DND-41 (cell line): ENCODE measurements around the gene ADIPOR1.

Source experiments
- ATAC-seq: fragments of 200-7000 bp; cut with Tn5 transposase; 3 replicates; pipeline ENCODE4 v1.9.1; 2021; ENCODE audit warnings: low read depth; ENCODE audit not compliant: insufficient read depth
- DNase-seq: peaks from one replicate; pipeline ENCODE4 v3.0.0-alpha.2; 2020
- H2AFZ ChIP-seq: 2 replicates; pipeline ENCODE4 v1.6.0; 2012; ENCODE audit warnings: low read depth, low read length
- H3K27ac ChIP-seq: 2 replicates; pipeline ENCODE4 v1.5.1; 2012; ENCODE audit warnings: low read length, inconsistent platforms
- H3K27me3 ChIP-seq: fragments of 200-600 bp; sonication (generic); 2 replicates; pipeline ENCODE4 v1.6.0; 2012; ENCODE audit warnings: low read length, mild to moderate bottlenecking, inconsistent platforms; ENCODE audit not compliant: insufficient read depth, poor library complexity
- H3K36me3 ChIP-seq: 2 replicates; pipeline ENCODE4 v1.5.1; 2012; ENCODE audit warnings: low read length, inconsistent platforms; ENCODE audit not compliant: insufficient read depth
- H3K4me1 ChIP-seq: 2 replicates; pipeline ENCODE4 v1.5.1; 2012; ENCODE audit warnings: mild to moderate bottlenecking, low read length; ENCODE audit not compliant: insufficient read depth
- H3K4me2 ChIP-seq: 2 replicates; pipeline ENCODE4 v1.6.0; 2012; ENCODE audit warnings: mild to moderate bottlenecking, moderate library complexity, low read length, inconsistent platforms; ENCODE audit not compliant: insufficient read depth
- H3K4me3 ChIP-seq, 2 experiments: fragments of 200-600 bp in 1 of 2; shearing (Covaris generic) in 1 of 2; 2 replicates each; pipeline ENCODE4 v1.5.1; 2012 to 2016; ENCODE audit warnings: inconsistent platforms in 2 of 2, low read length in 2 of 2, mild to moderate bottlenecking in 2 of 2, low read depth in 1 of 2, moderate library complexity in 1 of 2
- H3K79me2 ChIP-seq: 2 replicates; pipeline ENCODE4 v1.6.0; 2012; ENCODE audit warnings: low read length, inconsistent platforms; ENCODE audit not compliant: insufficient read depth
- H3K9ac ChIP-seq: 2 replicates; pipeline ENCODE4 v1.6.0; 2012; ENCODE audit warnings: low read depth, mild to moderate bottlenecking, inconsistent platforms, low read length, moderate library complexity
- H3K9me3 ChIP-seq: 2 replicates; pipeline ENCODE4 v1.5.1; 2012; ENCODE audit warnings: low read length, moderate library complexity, mild to moderate bottlenecking, inconsistent platforms; ENCODE audit not compliant: insufficient read depth, severe bottlenecking
- H4K20me1 ChIP-seq: 2 replicates; pipeline ENCODE4 v1.6.0; 2012; ENCODE audit warnings: low read length; ENCODE audit not compliant: insufficient read depth
- EZH2 ChIP-seq: IDR thresholded peaks from 3 replicates; pipeline ENCODE4 v1.6.1; 2012; ENCODE audit warnings: borderline replicate concordance, low read depth, mild to moderate bottlenecking, moderate library complexity, low read length, inconsistent platforms; ENCODE audit not compliant: severe bottlenecking
- TF ChIP-seq, protein P1 (sequence below): IDR thresholded peaks from 2 replicates; pipeline ENCODE4 v1.5.1; 2012; ENCODE audit warnings: borderline replicate concordance, low read length, moderate library complexity, mild to moderate bottlenecking; ENCODE audit not compliant: poor library complexity, severe bottlenecking; ENCODE audit errors: extremely low read depth

The ADIPOR1 gene

DNA sequence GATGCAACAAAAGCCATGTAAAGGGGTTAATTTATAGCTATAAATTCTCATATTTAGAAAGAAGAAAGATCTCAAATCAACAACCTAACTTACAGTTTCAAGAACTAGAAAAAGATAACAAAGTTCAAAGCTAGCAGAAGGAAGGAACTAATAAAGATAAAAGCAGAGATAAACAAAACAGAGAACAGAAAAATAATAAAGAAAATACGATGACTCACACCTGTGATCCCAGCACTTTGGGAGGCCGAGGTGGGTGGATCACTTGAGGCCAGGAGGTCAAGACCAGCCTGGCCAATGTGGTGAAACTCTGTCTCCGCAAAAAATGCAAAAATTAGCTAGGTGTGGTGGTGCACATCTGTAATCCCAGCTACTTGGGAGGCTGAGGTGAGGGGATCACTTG lies 36.6 kb upstream of the ADIPOR1 start:
- Histone ChIP-seq H3K4me3 (no peak overlapping the region), H3K4me2 (no peak overlapping the region), H3K79me2 (no peaks in the 10 kb centered on the region), H3K27me3 (peaks cover 7% of the 10 kb centered on the region), H3K9ac (no peak overlapping the region), H3K27ac (no peak overlapping the region), H3K4me1 (peaks cover 11% of the 10 kb centered on the region), H4K20me1 (no peaks in the 10 kb centered on the region), H3K36me3 (no peaks in the 10 kb centered on the region), H3K9me3 (no peaks in the 10 kb centered on the region), H2AFZ (no peak overlapping the region)
- DNase-seq (no peak), ATAC-seq (no peak)
- no peak for TF ChIP-seq EZH2
- TF ChIP-seq, protein P1, sequence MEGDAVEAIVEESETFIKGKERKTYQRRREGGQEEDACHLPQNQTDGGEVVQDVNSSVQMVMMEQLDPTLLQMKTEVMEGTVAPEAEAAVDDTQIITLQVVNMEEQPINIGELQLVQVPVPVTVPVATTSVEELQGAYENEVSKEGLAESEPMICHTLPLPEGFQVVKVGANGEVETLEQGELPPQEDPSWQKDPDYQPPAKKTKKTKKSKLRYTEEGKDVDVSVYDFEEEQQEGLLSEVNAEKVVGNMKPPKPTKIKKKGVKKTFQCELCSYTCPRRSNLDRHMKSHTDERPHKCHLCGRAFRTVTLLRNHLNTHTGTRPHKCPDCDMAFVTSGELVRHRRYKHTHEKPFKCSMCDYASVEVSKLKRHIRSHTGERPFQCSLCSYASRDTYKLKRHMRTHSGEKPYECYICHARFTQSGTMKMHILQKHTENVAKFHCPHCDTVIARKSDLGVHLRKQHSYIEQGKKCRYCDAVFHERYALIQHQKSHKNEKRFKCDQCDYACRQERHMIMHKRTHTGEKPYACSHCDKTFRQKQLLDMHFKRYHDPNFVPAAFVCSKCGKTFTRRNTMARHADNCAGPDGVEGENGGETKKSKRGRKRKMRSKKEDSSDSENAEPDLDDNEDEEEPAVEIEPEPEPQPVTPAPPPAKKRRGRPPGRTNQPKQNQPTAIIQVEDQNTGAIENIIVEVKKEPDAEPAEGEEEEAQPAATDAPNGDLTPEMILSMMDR = no peak

DNA sequence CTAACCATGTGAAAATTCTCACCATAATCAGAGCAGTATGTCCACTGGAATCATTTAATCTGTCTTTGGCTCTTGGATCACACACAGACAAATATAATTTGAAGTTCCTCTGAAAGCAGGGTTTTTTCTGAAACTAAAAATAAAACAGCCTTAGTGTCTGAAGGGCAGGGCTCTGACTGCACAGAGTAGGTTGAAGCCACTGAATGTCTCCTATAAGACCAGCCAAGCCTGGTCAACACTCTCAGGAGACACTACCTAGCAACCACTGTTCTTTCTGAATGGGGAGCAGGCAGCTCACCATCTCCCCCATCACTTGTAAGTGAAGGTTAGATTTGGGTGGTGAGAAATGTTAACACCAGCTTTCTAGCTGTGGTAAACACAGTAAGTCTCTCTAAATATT lies 33.0 kb upstream of the ADIPOR1 start:
- Histone ChIP-seq H3K4me2 (no peak overlapping the region), H3K79me2 (no peaks in the 10 kb centered on the region), H3K4me3 (no peak overlapping the region), H3K4me1 (no peaks in the 10 kb centered on the region), H2AFZ (no peak overlapping the region), H3K27me3 (peaks cover 4% of the 10 kb centered on the region), H4K20me1 (no peaks in the 10 kb centered on the region), H3K27ac (no peak overlapping the region), H3K9me3 (no peaks in the 10 kb centered on the region), H3K9ac (no peak overlapping the region), H3K36me3 (no peaks in the 10 kb centered on the region)
- ATAC-seq = no peak
- TF ChIP-seq, protein P1 = no peak
- TF ChIP-seq EZH2 = no peak
- no peak for DNase-seq

- no peak for DNase-seq
- H3K9me3 ChIP-seq = no peaks in the 10 kb centered on the region
- H3K9ac ChIP-seq = no peak overlapping the region
- peaks cover 4% of the 10 kb centered on the region for H3K27me3 ChIP-seq
- H3K4me2 ChIP-seq = no peak overlapping the region
- H3K4me1 ChIP-seq = no peaks in the 10 kb centered on the region
- H3K79me2 ChIP-seq = no peaks in the 10 kb centered on the region
- TF ChIP-seq EZH2 = no peak
- TF ChIP-seq, protein P1 = no peak
- H4K20me1 ChIP-seq = no peaks in the 10 kb centered on the region
- H3K4me3 ChIP-seq = no peak overlapping the region
- H3K36me3 ChIP-seq = no peaks in the 10 kb centered on the region
- ATAC-seq = no peak
- no peak overlapping the region for H3K27ac ChIP-seq
- H2AFZ ChIP-seq = no peak overlapping the region
Observed at GRCh38 chr1:202989879-202990278, 31.8 kb upstream of the ADIPOR1 start.
